OCI-LY3 (cell line): Measurements from ENCODE around the gene MAP2K6.

ENCODE experiments used
- H2AFZ ChIP-seq: fragments of 200-600, 300-600 bp; shearing (Covaris generic); 2 replicates; pipeline ENCODE4 v1.6.0; 2014; ENCODE audit warnings: antibody characterized with exemption, low read depth, low read length
- H3K27ac ChIP-seq: fragments of 200-600, 300-600 bp; sonication (generic); 2 replicates; pipeline ENCODE4 v1.5.1; 2014; ENCODE audit warnings: mild to moderate bottlenecking, low read length, moderate library complexity, mixed read lengths
- H3K27me3 ChIP-seq: fragments of 200-600, 300-600 bp; sonication (generic); 2 replicates; pipeline ENCODE4 v1.6.1; 2014; ENCODE audit warnings: low read depth, low read length, mixed read lengths
- H3K36me3 ChIP-seq: fragments of 200-600, 300-600 bp; sonication (generic); replicated peaks from 2 replicates; pipeline ENCODE3; 2014; ENCODE audit warnings: low read depth, low read length, mixed read lengths
- H3K4me1 ChIP-seq: fragments of 300-600, 200-600 bp; sonication (generic); 2 replicates; pipeline ENCODE4 v1.6.1; 2014; ENCODE audit warnings: low read length, mixed read lengths
- H3K4me2 ChIP-seq: fragments of 200-600, 300-600 bp; sonication (generic); 2 replicates; pipeline ENCODE4 v1.6.1; 2014; ENCODE audit warnings: low read length, mixed read lengths
- H3K4me3 ChIP-seq: fragments of 300-600, 200-600 bp; sonication (generic); 2 replicates; pipeline ENCODE4 v1.5.1; 2014; ENCODE audit warnings: antibody characterized with exemption, mild to moderate bottlenecking, low read length, moderate library complexity
- H3K79me2 ChIP-seq: fragments of 300-600, 200-600 bp; shearing (Covaris generic); 2 replicates; pipeline ENCODE4 v1.6.1; 2014; ENCODE audit warnings: mild to moderate bottlenecking, low read length, mixed read lengths
- H3K9ac ChIP-seq: fragments of 300-600, 200-600 bp; shearing (Covaris generic); 2 replicates; pipeline ENCODE4 v1.6.0; 2014; ENCODE audit warnings: mild to moderate bottlenecking, low read length, moderate library complexity
- H3K9me3 ChIP-seq: fragments of 200-600, 300-600 bp; shearing (Covaris generic); 2 replicates; pipeline ENCODE4 v1.6.1; 2014; ENCODE audit warnings: low read length, mixed read lengths; ENCODE audit not compliant: insufficient read depth
- H4K20me1 ChIP-seq: fragments of 200-600, 300-600 bp; sonication (generic); 2 replicates; pipeline ENCODE4 v1.6.1; 2016; ENCODE audit warnings: low read length, mixed read lengths; ENCODE audit not compliant: insufficient read depth
- EZH2phosphoT487 ChIP-seq: fragments of 200-600 bp; shearing (Covaris generic); IDR thresholded peaks from 2 replicates; pipeline ENCODE4 v1.6.1; 2018; ENCODE audit warnings: antibody characterized with exemption, mixed run types, low read depth
- TF ChIP-seq, protein P1 (sequence below): fragments of 200-600, 300-600 bp; sonication (generic); IDR thresholded peaks from 2 replicates; pipeline ENCODE4 v1.5.1; 2014; ENCODE audit warnings: antibody characterized with exemption, low read length, low read depth

The MAP2K6 gene

DNA sequence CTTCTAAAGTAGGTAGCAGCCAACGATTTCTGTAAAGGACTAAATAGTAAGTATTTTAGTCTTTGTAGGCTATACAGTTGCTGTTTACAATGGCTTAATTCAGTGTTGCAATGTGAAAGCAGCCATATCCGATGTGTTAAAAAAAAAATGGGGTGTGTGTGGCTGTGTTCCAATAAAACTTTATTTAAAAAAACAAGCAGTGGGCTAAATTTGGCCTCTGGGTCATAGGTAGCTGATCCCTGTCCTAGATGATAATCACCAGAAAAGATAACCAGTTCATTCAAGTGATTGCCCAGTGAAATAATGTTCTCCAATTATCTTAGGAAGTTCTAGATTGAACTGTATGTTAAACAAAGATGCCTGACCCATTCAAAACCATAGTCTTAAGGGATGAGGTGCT is 124.3 kb downstream of the MAP2K6 start:
- no peak overlapping the region for H3K4me3 ChIP-seq
- H3K27ac ChIP-seq = no peak overlapping the region

DNA sequence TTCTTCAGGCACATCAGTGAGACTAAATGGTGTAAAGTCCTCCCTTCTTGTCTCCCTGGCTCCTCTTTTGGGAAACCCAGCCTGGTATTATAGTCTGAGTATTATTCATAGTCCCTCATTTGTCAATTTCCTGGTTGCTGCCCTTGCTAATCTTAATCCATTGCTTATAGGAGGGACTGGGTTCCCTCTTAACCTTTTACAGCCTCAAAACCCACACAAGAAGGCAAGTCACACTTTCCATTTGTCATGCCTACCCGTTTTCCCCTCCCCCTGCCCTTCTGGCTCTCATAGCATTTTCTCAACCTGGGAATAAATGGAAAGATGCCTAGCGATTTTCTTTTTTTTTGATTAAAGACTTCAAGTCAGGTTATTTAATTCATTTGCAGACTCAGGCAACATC is 124.8 kb downstream of the MAP2K6 start:
- H3K4me2 ChIP-seq = no peak overlapping the region
- no peak for TF ChIP-seq EZH2phosphoT487
- TF ChIP-seq, protein P1, sequence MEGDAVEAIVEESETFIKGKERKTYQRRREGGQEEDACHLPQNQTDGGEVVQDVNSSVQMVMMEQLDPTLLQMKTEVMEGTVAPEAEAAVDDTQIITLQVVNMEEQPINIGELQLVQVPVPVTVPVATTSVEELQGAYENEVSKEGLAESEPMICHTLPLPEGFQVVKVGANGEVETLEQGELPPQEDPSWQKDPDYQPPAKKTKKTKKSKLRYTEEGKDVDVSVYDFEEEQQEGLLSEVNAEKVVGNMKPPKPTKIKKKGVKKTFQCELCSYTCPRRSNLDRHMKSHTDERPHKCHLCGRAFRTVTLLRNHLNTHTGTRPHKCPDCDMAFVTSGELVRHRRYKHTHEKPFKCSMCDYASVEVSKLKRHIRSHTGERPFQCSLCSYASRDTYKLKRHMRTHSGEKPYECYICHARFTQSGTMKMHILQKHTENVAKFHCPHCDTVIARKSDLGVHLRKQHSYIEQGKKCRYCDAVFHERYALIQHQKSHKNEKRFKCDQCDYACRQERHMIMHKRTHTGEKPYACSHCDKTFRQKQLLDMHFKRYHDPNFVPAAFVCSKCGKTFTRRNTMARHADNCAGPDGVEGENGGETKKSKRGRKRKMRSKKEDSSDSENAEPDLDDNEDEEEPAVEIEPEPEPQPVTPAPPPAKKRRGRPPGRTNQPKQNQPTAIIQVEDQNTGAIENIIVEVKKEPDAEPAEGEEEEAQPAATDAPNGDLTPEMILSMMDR = no peak
- no peak overlapping the region for H3K27ac ChIP-seq

More for the DNA sequence above, 124.3 kb downstream of the MAP2K6 start:
- Histone ChIP-seq H3K4me1 (no peaks in the 10 kb centered on the region), H3K9ac (no peak overlapping the region), H3K9me3 (no peaks in the 10 kb centered on the region), H3K79me2 (no peaks in the 10 kb centered on the region), H3K4me2 (no peak overlapping the region), H2AFZ (no peak overlapping the region), H4K20me1 (no peaks in the 10 kb centered on the region), H3K36me3 (peaks cover 14% of the 10 kb centered on the region), H3K27me3 (no peaks in the 10 kb centered on the region)
- no peak for TF ChIP-seq EZH2phosphoT487
- TF ChIP-seq, protein P1 = no peak

DNA sequence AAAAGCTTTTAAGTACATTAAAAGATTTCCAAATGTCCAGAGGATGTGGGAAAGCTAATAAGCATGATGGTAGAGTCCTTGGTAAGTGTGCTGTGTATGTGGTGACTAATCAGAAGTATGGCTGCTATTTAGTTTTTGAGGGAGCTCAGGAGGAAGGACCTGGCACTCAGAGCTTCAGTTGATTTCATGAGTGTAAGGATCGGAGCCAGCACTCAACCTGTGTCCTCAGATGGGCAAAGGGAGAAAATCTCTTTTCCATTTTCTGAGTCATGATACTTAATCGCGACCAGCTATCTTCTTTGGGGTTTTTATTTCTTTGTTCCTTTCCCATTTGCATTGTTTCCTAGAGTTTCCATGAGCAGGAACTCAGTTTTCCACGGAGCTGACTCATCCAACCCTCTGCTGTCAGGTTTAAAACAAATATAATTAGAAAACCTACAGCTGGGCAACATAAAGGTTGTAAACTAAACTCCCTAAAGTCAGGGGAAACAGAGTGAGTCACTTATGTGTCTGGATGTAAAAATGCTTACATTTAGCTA is 125.4 kb downstream of the MAP2K6 start:
- H3K36me3 ChIP-seq = peaks cover 14% of the 10 kb centered on the region
- no peak overlapping the region for H3K4me2 ChIP-seq
- no peaks in the 10 kb centered on the region for H3K79me2 ChIP-seq
- no peaks in the 10 kb centered on the region for H3K4me1 ChIP-seq
- H3K27ac ChIP-seq = no peak overlapping the region
- no peaks in the 10 kb centered on the region for H4K20me1 ChIP-seq
- H3K9me3 ChIP-seq = no peaks in the 10 kb centered on the region
- TF ChIP-seq EZH2phosphoT487 = no peak
- TF ChIP-seq, protein P1 = no peak
- no peaks in the 10 kb centered on the region for H3K27me3 ChIP-seq
- no peak overlapping the region for H3K9ac ChIP-seq
- no peak overlapping the region for H3K4me3 ChIP-seq
- no peak overlapping the region for H2AFZ ChIP-seq

More for the DNA sequence above, 124.8 kb downstream of the MAP2K6 start:
- no peaks in the 10 kb centered on the region for H4K20me1 ChIP-seq
- H2AFZ ChIP-seq = no peak overlapping the region
- no peak overlapping the region for H3K4me3 ChIP-seq
- no peaks in the 10 kb centered on the region for H3K4me1 ChIP-seq
- H3K79me2 ChIP-seq = no peaks in the 10 kb centered on the region
- no peak overlapping the region for H3K9ac ChIP-seq
- H3K9me3 ChIP-seq = no peaks in the 10 kb centered on the region
- peaks cover 14% of the 10 kb centered on the region for H3K36me3 ChIP-seq
- H3K27me3 ChIP-seq = no peaks in the 10 kb centered on the region

DNA sequence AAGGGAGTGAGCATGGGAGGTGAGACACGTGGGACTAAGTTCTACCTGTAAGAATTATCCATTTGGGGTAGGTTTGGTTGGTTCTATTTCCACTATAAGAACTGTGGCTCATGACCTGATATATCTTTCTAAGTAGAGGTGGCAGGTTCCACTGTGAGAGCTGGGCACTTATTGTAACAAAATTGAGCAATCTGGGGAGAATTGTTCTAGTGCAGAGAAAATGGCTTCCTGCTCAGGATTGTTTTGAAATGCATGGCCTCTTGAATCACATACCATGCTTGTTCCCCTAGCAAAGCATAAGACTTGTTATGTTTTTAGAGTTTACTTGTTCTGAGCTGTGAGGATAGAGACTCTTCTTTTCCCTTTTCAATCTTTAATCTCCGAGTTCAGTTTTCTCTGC is 125.9 kb downstream of the MAP2K6 start:
- H3K27ac ChIP-seq = no peak overlapping the region
- no peak overlapping the region for H3K4me2 ChIP-seq
- TF ChIP-seq EZH2phosphoT487 = no peak
- TF ChIP-seq, protein P1 = no peak

More for the DNA sequence above, 125.9 kb downstream of the MAP2K6 start:
- Histone ChIP-seq H3K36me3 (peaks cover 14% of the 10 kb centered on the region), H3K9me3 (no peaks in the 10 kb centered on the region), H3K9ac (no peak overlapping the region), H3K27me3 (no peaks in the 10 kb centered on the region), H2AFZ (no peak overlapping the region), H3K4me3 (no peak overlapping the region), H4K20me1 (no peaks in the 10 kb centered on the region), H3K4me1 (no peaks in the 10 kb centered on the region), H3K79me2 (no peaks in the 10 kb centered on the region)
